GM18519 (cell line): ENCODE results near the gene RPS10.

ENCODE experiments used
- ATAC-seq: cut with Tn5 transposase; IDR thresholded peaks from one replicate; pipeline ENCODE4 v1.9.1; 2021; ENCODE audit warnings: mild to moderate bottlenecking, moderate library complexity; ENCODE audit not compliant: unreplicated experiment, low FRiP score

The RPS10 gene

GRCh38 chr6:34425498-34426410, at the start of gene RPS10:
Gene RPS10, minus strand, starts transcription at chr6:34426069. Its CDS starts 848 bp downstream, at chr6:34425221.
- ATAC-seq = no peak

DNA sequence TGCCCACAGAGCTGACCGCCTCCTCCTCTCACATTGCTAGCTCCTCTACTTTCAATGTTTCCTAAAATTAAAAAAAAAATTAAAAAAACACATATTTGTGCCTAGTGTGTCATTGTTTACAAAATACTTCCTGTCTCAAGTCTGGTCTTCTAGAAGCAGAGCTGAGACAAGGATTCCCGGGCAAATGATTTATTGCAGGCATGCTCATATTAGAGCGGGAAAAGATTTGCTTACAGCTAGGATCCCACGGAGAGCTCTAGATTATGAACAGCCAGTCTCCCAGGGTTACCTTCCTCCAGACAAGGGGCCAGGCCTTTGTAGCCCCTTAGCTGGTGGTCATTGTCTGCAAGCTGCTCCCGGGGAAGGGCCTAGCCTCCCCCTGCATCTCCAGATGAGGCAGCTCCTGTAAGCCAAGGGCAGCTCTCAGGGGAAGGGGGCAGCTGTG, 49.4 kb upstream of the RPS10 start:
- ATAC-seq = no peak

- ATAC-seq = no peak
Measured at GRCh38 chr6:34474754-34475153, 48.9 kb upstream of the RPS10 start.

DNA sequence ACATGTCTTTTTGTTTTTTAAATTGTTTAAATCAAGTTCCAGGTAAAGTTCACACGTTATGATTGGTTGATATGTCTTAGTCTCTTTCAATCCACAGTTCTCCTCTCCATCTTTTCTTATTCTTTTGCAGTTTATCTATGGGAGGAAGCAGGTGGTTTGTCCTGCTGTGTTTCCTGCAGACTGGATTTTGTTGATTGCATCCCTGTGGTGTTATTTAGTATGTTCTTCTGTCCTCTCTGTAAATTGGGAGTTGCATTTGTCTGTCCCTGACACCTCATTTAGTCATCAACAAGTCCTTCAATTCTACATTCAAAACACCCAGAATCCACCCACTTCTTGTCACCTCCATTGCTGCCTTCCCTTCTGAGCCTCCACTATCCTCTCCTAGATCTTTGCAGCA, 48.1 kb upstream of the RPS10 start:
- no peak for ATAC-seq

GRCh38 chr6:34472425-34472824, 46.6 kb upstream of the RPS10 start:
- ATAC-seq = no peak

- ATAC-seq = no peak
Measured at GRCh38 chr6:34469499-34469898, 43.6 kb upstream of the RPS10 start.

DNA sequence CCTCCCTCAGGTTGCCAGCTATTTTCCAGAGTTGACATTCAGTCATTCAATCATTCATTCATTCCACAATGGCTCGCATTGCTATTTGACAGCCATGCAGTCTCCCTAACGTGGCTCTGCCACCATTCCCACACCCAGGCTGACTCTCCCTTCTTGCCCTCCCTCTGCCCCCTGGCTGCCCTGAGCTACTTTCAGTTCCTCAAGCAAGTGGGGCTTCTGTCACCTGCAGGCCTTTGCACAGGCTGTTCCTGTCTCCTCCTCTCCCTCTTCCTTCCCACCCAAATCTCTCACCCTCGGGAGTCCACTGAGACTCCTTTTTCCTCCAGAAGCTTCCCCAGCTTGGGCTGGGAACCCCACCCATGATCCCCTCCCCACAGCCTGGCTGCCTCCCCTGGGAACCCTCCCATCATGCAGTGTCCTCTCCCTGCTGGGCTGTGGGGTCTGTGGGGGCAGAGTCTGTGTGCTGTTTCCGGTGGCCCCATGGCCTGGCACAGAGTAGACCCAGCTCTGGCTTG, 42.6 kb upstream of the RPS10 start:
- ATAC-seq = no peak

DNA sequence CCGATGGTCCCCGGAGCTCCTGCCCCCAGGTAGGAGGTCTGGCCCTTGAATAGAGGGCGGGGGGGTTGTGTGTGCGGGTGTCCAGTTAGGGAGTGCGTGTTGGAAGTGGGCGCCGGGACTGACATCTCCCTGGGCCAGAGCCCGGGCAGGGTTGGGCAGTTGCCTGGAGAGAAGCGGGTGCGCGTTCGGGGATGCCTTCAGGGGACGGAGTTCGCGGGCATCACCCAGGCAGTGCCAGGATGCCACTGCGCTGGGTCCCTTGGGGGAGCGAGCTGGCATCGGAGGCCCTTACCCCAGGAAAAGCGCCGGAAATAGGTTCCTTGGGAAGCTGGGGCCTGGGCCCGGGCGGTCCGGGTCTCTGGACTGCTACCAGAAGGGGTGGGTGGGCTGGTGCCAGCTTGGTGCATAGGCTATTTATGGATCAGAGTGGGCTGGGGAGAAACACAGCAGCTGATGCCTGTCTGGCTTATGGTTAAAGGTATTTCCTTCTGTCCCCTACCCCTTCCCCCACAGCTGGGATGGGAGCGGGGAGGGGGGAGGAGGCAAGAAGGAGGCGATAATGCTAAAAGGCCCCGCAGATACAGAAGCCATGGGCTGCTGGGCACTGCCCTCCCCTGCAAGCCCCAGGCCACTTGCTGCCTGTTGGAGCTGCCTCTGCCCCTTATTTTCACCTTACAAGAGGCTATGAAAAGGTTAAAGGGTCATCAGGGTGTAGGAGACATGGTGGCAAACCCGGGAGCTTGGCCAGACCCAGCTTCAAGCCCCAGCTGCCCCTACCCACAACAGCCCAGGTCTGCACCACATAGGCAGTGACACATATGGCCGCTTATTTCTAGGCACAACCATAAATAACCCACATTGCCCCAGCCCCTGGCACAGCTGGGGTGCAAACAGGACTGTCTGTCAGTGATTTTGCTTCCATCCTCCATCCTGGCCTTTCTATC, 40.6 kb upstream of the RPS10 start:
- no peak for ATAC-seq

- no peak for ATAC-seq
Measured at GRCh38 chr6:34465531-34466241, 39.8 kb upstream of the RPS10 start, which contains the start of gene PACSIN1. Gene PACSIN1, plus strand, starts transcription at chr6:34466076. Its CDS starts 60,230 bp downstream, at chr6:34526306.

DNA sequence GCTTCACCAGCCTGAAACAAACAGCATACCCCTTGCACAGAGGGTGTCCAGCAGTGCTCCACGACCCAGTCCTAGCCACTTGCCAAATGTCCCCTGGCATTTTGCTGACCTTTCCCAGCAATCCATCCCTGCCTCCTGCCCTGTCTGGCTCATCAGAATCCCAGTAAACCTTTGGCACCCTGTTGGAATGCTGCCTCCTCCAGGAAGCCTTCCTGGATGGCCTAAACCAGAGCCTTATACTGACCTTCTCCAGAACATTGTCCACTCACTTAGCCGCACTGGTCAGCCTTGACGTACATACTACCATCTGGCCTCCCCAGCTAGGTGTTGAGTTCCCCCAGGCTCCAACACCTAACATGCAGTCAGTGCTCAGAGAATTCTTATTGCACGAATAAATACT, 38.0 kb upstream of the RPS10 start:
- ATAC-seq = no peak

GRCh38 chr6:34463299-34463698, 37.4 kb upstream of the RPS10 start:
- no peak for ATAC-seq

DNA sequence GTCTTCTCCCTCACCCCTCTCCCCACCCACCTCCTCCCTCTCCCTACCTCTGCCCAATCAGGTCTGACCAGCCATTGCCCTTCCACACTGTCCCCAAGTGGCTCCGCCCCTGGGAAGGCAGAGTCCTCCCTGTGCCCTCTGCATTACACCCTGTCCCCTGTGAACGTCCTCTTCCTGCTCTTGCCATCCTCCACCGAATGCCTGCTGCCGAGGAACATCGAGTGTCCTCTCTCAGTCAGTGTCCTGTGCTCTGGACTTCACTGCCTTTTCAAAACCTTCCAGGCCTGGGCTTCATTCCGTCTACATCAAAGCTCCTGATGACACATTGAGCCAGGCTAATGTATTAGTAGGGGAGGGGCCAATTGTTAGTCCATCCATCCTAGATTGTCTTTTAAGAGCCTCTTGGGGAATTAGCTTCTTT, 36.7 kb upstream of the RPS10 start:
- ATAC-seq = no peak

DNA sequence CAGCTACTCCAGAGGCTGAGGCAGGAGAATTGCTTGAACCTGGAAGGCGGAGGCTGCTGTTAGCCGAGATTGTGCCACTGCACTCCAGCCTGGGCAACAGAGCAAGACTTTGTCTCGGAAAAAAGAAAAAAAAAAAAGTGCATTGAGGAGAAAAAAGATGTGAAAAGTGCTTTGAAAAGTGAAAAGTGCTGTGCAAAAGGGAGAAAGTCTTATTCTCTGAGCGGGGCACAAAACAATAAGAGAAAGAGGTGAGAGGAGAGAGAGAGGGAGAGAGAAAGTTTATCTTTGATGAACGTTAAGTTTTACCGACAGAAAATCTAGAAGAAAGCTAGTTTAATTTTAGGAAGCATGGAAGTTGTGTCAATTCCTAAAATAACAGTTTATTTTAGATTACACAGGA, 36.1 kb upstream of the RPS10 start:
- no peak for ATAC-seq

DNA sequence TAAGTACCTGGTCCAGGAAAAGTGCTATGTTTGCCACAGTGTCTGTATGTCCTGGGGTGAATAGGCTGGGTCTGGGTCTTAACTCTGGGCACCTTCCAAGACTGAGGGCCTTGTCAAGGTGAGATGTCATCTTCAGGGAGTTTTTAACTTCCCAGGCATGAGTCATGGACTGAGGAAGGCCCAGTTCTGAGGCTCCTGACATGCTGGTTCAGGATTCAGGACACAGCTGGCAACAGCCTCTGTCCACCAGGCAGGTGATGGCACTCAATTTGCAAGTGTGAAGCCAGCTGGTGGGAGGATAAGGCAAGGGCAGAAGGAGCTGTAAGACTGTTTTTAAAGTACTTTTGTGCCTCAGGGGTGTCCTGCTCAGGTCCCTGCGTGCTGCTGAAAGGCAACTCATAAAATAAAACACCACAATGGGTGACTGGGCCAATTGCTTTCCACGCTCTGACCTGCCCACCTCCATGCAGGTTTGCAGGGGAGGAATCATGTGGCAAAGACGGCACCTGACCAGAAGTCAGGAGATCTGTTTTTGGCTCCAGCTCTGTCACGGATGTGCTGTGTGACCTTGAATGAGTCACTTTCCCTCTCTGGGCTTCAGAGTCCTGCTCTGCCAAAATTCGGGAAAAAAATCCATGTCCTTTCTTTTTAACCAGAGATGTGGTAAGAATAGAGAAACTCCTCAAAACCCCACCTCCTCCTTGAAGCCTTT, 35.1 kb upstream of the RPS10 start:
- ATAC-seq = no peak

- ATAC-seq = no peak
Measured at GRCh38 chr6:34459899-34460593, 34.2 kb upstream of the RPS10 start.

DNA sequence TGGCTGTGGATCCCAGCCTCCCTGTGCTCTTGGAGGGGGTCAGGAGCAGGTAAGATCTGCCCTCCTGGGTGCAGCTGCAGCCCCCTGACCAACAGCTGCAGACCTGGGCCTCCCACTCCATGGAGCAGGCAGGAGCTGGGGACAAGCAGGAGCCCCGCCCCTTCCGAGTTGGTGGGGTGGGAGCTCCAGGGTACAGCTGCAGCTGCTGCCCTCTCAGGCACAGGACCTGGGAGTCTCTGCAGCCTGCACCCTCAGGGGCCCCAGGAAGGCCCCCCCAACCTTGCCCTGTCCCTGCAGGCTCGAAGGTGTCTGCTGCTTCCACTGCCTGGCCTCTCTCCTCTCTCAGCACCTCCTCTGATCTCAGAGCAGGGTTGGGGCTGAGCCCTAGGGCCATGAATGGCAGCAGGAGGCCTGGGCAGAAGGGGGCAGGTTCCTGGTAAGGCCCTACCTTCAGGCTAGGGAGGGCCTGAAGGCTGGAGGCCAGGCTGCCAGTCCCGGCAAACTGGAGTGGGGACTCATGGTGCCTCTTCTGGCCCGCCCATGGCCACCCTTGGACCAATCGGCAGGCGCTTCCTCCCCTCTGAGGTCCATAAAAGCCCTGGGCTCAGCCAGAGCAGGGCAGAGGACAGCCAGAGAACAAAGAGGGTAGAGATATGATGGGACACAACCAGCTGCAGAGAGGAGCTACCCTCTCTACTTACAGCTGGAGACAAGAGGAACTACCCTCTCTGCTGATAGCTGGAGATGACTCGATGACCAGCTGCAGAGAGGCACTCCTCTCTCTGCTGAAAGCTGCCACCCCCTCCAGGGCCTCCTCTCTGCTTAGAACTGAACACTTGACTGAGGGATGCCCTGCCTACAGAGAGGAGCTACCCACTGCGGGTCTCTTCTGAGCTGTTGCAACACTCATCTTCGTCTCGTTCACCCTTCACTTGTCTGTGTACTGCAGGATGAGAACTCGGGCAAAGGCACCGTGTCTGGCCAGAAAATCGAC, 32.2 kb upstream of the RPS10 start:
- no peak for ATAC-seq

DNA sequence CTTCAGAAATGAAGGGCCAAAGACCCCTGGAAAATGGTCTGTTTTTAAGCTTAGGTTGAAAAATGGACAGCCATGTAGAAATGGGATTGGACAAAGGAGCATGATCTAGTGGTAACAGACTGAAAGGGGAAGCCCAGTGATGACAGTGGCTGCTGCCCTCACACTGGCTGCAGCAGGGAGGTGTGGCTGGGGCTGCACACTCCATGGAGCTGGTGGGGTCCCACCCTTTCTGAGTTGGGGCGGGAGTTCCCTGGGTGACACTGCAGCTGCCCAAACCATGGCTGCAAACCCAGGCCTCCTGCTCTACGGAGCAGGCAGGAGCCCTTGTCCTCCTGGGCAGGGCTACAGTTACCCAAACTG, 31.5 kb upstream of the RPS10 start:
- ATAC-seq = no peak

DNA sequence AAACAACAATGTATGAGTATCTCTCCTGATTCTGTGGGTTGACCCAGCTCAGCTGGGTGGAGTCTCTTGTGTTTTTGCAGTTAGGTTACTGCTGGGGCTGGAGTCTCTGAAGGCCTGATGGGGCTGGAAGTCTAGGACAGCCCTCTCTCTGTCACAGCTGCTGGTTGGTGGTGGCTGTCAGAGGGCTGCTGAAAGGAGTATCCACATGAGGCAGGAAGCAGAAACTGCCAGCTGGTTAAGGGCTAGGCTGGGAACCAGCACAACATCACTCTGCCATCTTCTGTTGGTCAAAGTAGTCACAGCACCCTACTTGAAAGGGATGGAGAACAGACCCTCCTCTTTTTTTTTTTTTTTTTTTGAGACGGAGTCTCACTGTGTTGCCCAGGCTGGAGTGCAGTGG, 30.0 kb upstream of the RPS10 start:
- no peak for ATAC-seq
